Measurements from ENCODE around the gene EPC1.
"Not testable (repeated sequence)": the region's sequence is repeated elsewhere in the genome, so short reads cannot be mapped to it uniquely, and the experiment has no call there.

The EPC1 gene

DNA sequence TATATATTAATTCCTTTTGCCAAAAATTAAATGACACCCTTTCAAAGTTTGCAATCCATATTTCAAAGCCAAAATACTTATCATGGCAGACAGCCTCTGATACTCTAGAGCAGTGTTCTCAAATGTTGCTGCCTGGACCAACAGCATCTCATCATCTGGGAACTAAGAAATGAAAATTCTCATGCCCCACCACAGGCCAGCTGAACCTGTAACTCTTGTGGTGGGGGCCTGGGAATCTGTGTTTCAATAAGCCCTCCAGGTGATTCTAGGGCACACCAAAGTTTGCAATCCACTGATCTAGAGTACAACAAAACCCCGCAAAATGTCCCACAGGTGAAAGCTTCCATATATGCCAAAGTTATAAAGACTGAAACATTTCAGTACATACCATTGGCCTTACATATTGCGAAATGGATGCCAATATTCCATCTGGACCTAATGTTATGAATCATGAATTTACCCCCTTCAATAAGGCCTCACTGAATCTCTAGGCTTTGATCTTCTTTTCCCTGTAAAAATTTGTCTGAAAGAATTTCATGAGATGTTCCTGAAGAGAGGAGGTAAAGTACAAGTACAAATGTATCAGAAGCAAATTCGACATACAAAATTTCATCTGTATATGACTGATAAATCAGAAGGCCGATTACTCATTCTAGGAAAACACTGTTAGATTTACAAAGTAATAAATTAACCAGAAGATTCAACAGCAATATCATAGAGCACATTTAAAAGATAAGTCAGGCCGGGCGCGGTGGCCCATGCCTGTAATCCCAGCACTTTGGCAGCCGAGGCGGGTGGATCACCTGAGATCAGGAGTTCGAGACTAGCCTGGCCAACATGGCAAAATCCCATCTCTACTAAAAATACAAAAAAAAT is 25.3 kb upstream of the EPC1 start:
- POLR2A ChIA-PET: no interaction called here

DNA sequence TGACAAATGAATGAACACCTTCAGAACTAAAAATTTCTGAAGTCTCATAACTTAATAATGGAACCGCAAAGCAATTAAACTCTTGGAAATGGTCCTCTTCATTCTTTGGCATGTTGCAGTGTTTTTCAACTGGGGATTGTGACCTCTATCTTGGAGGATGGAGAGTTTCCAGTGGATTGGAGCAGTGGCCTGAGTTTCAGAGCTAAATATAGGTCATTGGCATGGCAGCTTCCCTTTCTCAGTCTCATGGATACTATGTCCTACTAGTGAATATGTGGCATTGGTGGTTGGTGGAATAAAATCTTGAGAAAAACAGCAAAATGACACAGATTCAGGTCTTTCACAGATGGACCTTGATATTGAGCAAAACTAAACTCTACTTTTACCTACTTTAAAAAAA is 24.1 kb upstream of the EPC1 start:
- H3K27me3 ChIP-seq (replicated peaks in 2 of 5; ENCODE audit: control insufficient read depth in 4 of 5, insufficient read depth in 5 of 5, low read length in 4 of 5): no peaks in the 10 kb centered on the region
- no peak for DNase-seq
- H3K4me1 ChIP-seq (ENCODE audit: control extremely low read depth in 1 of 4, control insufficient read depth in 4 of 4, insufficient read depth in 4 of 4, low read length in 3 of 4): peaks cover 4 to 18% (median 8%) of the 10 kb centered on the region in 4 experiments
- H3K9me3 ChIP-seq (ENCODE audit: control extremely low read depth in 1 of 5, control insufficient read depth in 4 of 5, insufficient read depth in 2 of 5, low read depth in 1 of 5, low read length in 4 of 5): no peaks in the 10 kb centered on the region
- H3K36me3 ChIP-seq (ENCODE audit: control insufficient read depth in 4 of 4, insufficient read depth in 4 of 4, low read length in 3 of 4): peaks cover under 1 to 8% (median 4%) of the 10 kb centered on the region in 4 experiments
- ChIA-PET CTCF (interaction anchor here (1.1 to 2.9 kb wide), 4 partner anchors 10 to 115 kb away, joined by 3 to 20 read pairs (median 6); no protein-coding TSS in a partner anchor), POLR2A (interaction anchor here (1.3 kb wide), 1 partner anchor 25 kb away, joined by 4 read pairs; the partner anchor contains the start of gene EPC1)
- no peak overlapping the region for H3K27ac ChIP-seq (ENCODE audit: insufficient read depth in 1 of 2, low read depth in 1 of 2, low read length in 2 of 2, poor library complexity in 1 of 2, severe bottlenecking in 2 of 2)
- no peak overlapping the region for H3K4me3 ChIP-seq (ENCODE audit: control insufficient read depth in 1 of 7, extremely low read depth in 1 of 7, insufficient read depth in 4 of 7, low read depth in 2 of 7, low read length in 6 of 7)
- WGBS (ENCODE audit: insufficient coverage): no CpG with 5 or more reads among the region's 1 CpG

More for the DNA sequence above, 25.3 kb upstream of the EPC1 start:
- WGBS (ENCODE audit: insufficient coverage): 98% methylated on average over 7 of the region's 10 CpGs
- H3K4me1 ChIP-seq (ENCODE audit: control extremely low read depth in 1 of 4, control insufficient read depth in 4 of 4, insufficient read depth in 4 of 4, low read length in 3 of 4): peaks cover 3 to 19% (median 11%) of the 10 kb centered on the region in 4 experiments
- H3K9me3 ChIP-seq (ENCODE audit: control extremely low read depth in 1 of 5, control insufficient read depth in 4 of 5, insufficient read depth in 2 of 5, low read depth in 1 of 5, low read length in 4 of 5): no peaks in the 10 kb centered on the region
- no peak overlapping the region for H3K27ac ChIP-seq (ENCODE audit: insufficient read depth in 1 of 2, low read depth in 1 of 2, low read length in 2 of 2, poor library complexity in 1 of 2, severe bottlenecking in 2 of 2)
- CTCF ChIA-PET: interaction anchor here (1.1 to 1.9 kb wide), 6 partner anchors 8 to 118 kb away, joined by 3 to 8 read pairs (median 4); partner anchors contain the start of gene CCDC7
- H3K27me3 ChIP-seq (replicated peaks in 2 of 5; ENCODE audit: control insufficient read depth in 4 of 5, insufficient read depth in 5 of 5, low read length in 4 of 5): no peaks in the 10 kb centered on the region
- H3K4me3 ChIP-seq (ENCODE audit: control insufficient read depth in 1 of 7, extremely low read depth in 1 of 7, insufficient read depth in 4 of 7, low read depth in 2 of 7, low read length in 6 of 7): no peak overlapping the region
- H3K36me3 ChIP-seq (ENCODE audit: control insufficient read depth in 4 of 4, insufficient read depth in 4 of 4, low read length in 3 of 4): peaks cover 0 to 8% (median 4%) of the 10 kb centered on the region in 4 experiments
- DNase-seq: no peak

DNA sequence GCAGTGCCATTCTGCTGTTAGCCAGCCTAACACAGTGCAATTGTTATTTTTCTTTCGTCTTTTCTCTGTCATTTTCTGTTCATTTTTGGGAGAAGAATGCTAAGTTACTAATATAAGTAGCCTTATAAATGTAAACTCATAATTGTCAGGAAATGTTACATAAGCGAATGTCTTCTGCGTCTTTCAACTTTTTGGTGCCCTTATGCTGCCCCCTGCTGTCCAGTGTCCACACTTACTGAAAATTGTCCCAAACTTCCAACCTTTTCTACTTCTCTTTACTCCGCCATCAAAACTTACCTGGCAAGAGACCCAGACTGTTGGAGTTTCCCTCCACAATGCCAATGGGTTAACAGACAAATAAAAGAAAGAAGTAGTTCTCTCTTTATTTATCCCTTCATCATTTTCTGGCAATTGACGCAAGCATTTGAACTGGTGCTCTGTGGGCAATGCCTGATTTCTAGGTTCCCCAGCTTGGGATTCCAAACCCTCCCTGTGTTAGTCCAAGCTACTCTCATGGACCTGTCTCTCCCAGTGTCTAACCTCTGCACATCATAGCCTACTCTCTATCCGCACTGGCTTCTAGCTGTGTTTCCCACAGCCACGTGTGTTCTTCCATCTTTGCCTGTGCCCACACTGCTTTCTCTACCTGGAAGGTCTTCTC is 21.0 kb upstream of the EPC1 start:
- CTCF ChIA-PET: interaction anchor here (1.0 to 4.1 kb wide), 8 partner anchors 8 to 177 kb away, joined by 3 to 16 read pairs (median 7); no protein-coding TSS in a partner anchor
- peak; percentile 82 to 90 (median 86) for DNase-seq
- peak overlapping the region in 1 of 2 experiments; percentile 63 for H3K27ac ChIP-seq (ENCODE audit: insufficient read depth in 1 of 2, low read depth in 1 of 2, low read length in 2 of 2, poor library complexity in 1 of 2, severe bottlenecking in 2 of 2)
- H3K9me3 ChIP-seq (ENCODE audit: control extremely low read depth in 1 of 5, control insufficient read depth in 4 of 5, insufficient read depth in 2 of 5, low read depth in 1 of 5, low read length in 4 of 5): no peaks in the 10 kb centered on the region
- H3K4me3 ChIP-seq (ENCODE audit: control insufficient read depth in 1 of 7, extremely low read depth in 1 of 7, insufficient read depth in 4 of 7, low read depth in 2 of 7, low read length in 6 of 7): peak overlapping the region in 1 of 7 experiments; percentile 52
- POLR2A ChIA-PET: interaction anchor here (0.7 kb wide), 1 partner anchor 22 kb away, joined by 3 read pairs; no protein-coding TSS in a partner anchor
- H3K4me1 ChIP-seq (ENCODE audit: control extremely low read depth in 1 of 4, control insufficient read depth in 4 of 4, insufficient read depth in 4 of 4, low read length in 3 of 4): peaks cover 4 to 14% (median 7%) of the 10 kb centered on the region in 4 experiments
- peaks cover 1 to 8% (median 3%) of the 10 kb centered on the region in 4 experiments for H3K36me3 ChIP-seq (ENCODE audit: control insufficient read depth in 4 of 4, insufficient read depth in 4 of 4, low read length in 3 of 4)
- H3K27me3 ChIP-seq (replicated peaks in 2 of 5; ENCODE audit: control insufficient read depth in 4 of 5, insufficient read depth in 5 of 5, low read length in 4 of 5): no peaks in the 10 kb centered on the region
- 42% methylated on average over 6 of the region's 7 CpGs for WGBS (ENCODE audit: insufficient coverage)

DNA sequence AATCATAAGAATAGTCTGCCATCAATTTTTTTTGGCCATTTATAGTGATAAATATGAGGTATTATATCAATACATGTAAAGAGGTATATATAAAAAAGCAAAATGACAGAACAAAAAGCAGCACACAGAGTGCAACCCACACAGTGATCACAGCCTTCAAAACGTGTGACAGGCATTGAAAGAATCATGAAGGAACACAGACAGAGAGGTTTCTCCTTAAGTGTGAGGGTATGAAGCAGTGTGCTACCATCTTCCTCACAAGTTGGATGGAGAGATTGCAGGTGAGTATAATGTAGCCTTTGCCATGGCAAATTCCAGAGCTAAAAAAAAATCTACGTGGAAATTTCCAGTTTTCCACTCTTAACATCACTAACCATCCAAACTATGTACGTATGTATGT is 19.6 kb upstream of the EPC1 start:
- no peak overlapping the region for H3K4me3 ChIP-seq (ENCODE audit: control insufficient read depth in 1 of 7, extremely low read depth in 1 of 7, insufficient read depth in 4 of 7, low read depth in 2 of 7, low read length in 6 of 7)
- H3K4me1 ChIP-seq (ENCODE audit: control extremely low read depth in 1 of 4, control insufficient read depth in 4 of 4, insufficient read depth in 4 of 4, low read length in 3 of 4): peaks cover 4 to 26% (median 10%) of the 10 kb centered on the region in 4 experiments
- no peak for DNase-seq
- H3K9me3 ChIP-seq (ENCODE audit: control extremely low read depth in 1 of 5, control insufficient read depth in 4 of 5, insufficient read depth in 2 of 5, low read depth in 1 of 5, low read length in 4 of 5): no peaks in the 10 kb centered on the region
- ChIA-PET POLR2A (no interaction called here), CTCF (interaction anchor here (1.0 to 4.1 kb wide), 7 partner anchors 9 to 157 kb away, joined by 3 to 16 read pairs (median 4); no protein-coding TSS in a partner anchor)
- WGBS (ENCODE audit: insufficient coverage): 38% methylated on average over 1 of the region's 3 CpGs
- peaks cover 0 to 8% (median 1%) of the 10 kb centered on the region in 4 experiments for H3K36me3 ChIP-seq (ENCODE audit: control insufficient read depth in 4 of 4, insufficient read depth in 4 of 4, low read length in 3 of 4)
- H3K27ac ChIP-seq (ENCODE audit: insufficient read depth in 1 of 2, low read depth in 1 of 2, low read length in 2 of 2, poor library complexity in 1 of 2, severe bottlenecking in 2 of 2): no peak overlapping the region
- H3K27me3 ChIP-seq (replicated peaks in 2 of 5; ENCODE audit: control insufficient read depth in 4 of 5, insufficient read depth in 5 of 5, low read length in 4 of 5): no peaks in the 10 kb centered on the region

DNA sequence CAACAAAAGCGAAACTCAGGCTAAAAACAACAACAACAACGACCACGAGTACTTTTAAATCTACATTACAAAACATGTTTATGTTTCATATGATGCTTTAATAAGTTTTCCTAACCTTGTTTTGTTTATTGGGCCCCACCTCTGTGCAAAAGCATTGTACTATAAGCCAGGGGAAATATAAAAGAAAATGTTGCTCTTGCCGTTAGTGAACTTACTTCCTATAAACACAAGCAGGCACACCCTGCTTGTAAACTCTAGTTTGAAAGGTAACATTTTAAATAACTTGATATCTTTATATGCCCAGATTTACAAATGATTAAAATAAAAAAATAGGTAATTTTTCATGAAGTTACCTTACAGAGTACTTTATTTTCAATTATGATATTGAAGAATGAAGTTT is 19.2 kb upstream of the EPC1 start:
- no peak for DNase-seq
- H3K9me3 ChIP-seq (ENCODE audit: control extremely low read depth in 1 of 5, control insufficient read depth in 4 of 5, insufficient read depth in 2 of 5, low read depth in 1 of 5, low read length in 4 of 5): no peaks in the 10 kb centered on the region
- no peak overlapping the region for H3K27ac ChIP-seq (ENCODE audit: insufficient read depth in 1 of 2, low read depth in 1 of 2, low read length in 2 of 2, poor library complexity in 1 of 2, severe bottlenecking in 2 of 2)
- CTCF ChIA-PET: interaction anchor here (1.0 to 4.1 kb wide), 7 partner anchors 10 to 157 kb away, joined by 3 to 16 read pairs (median 4); no protein-coding TSS in a partner anchor
- H3K36me3 ChIP-seq (ENCODE audit: control insufficient read depth in 4 of 4, insufficient read depth in 4 of 4, low read length in 3 of 4): peaks cover 0 to 7% (median 1%) of the 10 kb centered on the region in 4 experiments
- H3K4me3 ChIP-seq (ENCODE audit: control insufficient read depth in 1 of 7, extremely low read depth in 1 of 7, insufficient read depth in 4 of 7, low read depth in 2 of 7, low read length in 6 of 7): peak overlapping the region in 1 of 7 experiments; percentile 6
- WGBS (ENCODE audit: insufficient coverage): no CpG with 5 or more reads among the region's 4 CpGs
- peaks cover 4 to 31% (median 12%) of the 10 kb centered on the region in 4 experiments for H3K4me1 ChIP-seq (ENCODE audit: control extremely low read depth in 1 of 4, control insufficient read depth in 4 of 4, insufficient read depth in 4 of 4, low read length in 3 of 4)
- POLR2A ChIA-PET: no interaction called here
- H3K27me3 ChIP-seq (replicated peaks in 2 of 5; ENCODE audit: control insufficient read depth in 4 of 5, insufficient read depth in 5 of 5, low read length in 4 of 5): no peaks in the 10 kb centered on the region

DNA sequence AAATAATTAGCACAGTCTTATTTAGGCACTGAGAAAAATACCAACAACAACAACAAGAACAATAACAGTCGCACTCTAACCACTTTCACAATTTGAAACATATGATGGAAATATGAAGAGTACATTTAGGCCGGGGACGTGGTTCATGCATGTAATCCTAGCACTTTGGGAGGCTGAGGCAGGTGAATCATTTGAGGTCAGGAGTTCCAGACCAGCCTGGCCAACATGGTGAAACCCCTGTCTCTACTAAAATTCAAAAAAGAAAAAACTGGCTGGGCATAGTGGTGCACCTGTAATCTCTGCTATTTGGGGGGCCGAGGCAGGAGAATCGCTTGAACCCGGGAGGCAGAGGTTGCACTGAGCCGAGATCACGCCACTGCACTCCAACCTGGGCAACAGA is 18.4 kb upstream of the EPC1 start:
- 100% methylated on average over 2 of the region's 8 CpGs for WGBS (ENCODE audit: insufficient coverage)
- H3K36me3 ChIP-seq (ENCODE audit: control insufficient read depth in 4 of 4, insufficient read depth in 4 of 4, low read length in 3 of 4); H3K27me3 ChIP-seq (replicated peaks in 2 of 5; ENCODE audit: control insufficient read depth in 4 of 5, insufficient read depth in 5 of 5, low read length in 4 of 5); DNase-seq; H3K27ac ChIP-seq (ENCODE audit: insufficient read depth in 1 of 2, low read depth in 1 of 2, low read length in 2 of 2, poor library complexity in 1 of 2, severe bottlenecking in 2 of 2); POLR2A ChIA-PET; H3K4me3 ChIP-seq (ENCODE audit: control insufficient read depth in 1 of 7, extremely low read depth in 1 of 7, insufficient read depth in 4 of 7, low read depth in 2 of 7, low read length in 6 of 7); H3K9me3 ChIP-seq (ENCODE audit: control extremely low read depth in 1 of 5, control insufficient read depth in 4 of 5, insufficient read depth in 2 of 5, low read depth in 1 of 5, low read length in 4 of 5): not testable (repeated sequence)
- peaks cover 4 to 33% (median 12%) of the 10 kb centered on the region in 4 experiments for H3K4me1 ChIP-seq (ENCODE audit: control extremely low read depth in 1 of 4, control insufficient read depth in 4 of 4, insufficient read depth in 4 of 4, low read length in 3 of 4)
- CTCF ChIA-PET: interaction anchor here (1.0 to 4.5 kb wide), 4 partner anchors 17 to 109 kb away, joined by 3 to 17 read pairs (median 4); no protein-coding TSS in a partner anchor

All from common myeloid progenitor, CD34-positive (primary cell).